ENCODE results near the gene SCD5.

Gene SCD5

DNA sequence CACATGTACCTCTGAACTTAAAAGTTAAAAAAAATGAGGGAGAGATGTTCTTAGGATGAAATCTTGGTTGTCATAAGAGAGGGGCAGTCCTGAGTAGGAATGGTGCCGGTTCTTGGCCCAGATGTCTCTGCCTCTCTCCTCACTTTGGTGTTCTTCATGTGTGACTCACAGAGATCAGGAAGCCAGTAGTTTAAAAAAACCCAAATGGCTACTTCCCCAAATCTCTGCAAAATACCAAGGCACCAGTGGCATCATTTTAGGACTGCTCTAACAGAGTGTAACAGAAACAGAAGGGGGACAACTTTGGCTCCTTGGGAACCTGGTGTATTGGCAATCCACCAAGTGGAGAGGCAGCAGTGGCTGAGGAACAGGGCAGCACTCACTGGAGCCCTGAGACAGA is 116.8 kb downstream of the SCD5 start:
- DNase-seq = no peak

DNA sequence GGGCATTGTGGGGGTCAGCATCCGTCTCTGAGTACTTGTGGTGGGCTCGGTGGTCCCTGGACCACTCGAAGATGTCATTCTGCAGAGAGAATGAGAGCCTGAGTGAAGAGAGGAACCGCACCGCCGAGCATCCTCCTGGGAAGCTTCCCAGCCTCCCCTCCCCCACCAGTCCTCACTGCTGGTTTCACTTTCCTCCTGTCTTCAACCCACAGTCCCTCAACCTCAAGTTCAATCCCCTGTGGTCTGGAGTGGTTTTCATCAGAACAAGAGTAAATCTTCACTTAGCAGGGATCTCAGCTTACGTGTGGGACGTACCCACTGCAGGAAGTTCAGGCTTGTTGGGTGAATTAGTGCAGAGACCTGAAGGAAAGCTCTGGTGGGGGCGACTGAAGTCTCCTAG is 117.8 kb downstream of the SCD5 start:
- DNase-seq = no peak

DNA sequence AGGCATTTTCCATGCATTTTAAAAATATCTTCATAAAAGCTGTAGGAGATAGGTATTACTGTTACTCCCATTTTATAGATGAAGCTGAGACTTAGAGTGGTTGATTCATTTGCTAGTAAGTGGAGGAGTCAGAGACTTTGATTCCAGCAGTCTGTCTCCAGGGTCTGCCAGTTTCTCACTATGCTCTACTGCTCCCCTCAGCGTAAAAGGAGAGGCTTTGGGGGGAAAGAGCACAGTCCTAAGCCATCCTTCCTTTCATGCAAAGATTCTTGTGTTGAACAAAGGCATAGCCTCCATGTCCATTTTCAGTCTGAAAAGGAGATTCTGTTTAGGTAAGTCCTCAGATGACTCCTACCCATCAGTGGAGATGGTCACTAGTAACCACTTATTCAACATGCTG is 119.1 kb downstream of the SCD5 start:
- DNase-seq = no peak

DNA sequence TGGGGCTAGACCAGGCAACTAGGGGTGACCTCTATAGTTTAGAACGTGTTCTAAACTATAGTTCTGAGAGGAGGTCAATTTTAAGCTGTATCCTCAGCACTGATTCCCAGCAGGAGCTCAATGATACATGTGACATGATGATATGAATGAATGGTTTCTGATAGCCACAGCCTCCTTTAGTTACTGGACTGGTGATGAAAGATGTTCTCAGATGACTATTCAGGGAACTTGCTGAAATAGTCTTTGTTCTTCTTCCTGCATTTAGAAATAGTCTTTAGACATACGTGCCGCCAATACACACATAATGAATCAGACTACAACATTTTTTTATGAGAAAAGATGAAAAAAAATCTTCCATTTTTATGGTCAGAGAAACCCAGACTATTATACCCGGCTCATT is 120.5 kb downstream of the SCD5 start:
- DNase-seq = no peak

DNA sequence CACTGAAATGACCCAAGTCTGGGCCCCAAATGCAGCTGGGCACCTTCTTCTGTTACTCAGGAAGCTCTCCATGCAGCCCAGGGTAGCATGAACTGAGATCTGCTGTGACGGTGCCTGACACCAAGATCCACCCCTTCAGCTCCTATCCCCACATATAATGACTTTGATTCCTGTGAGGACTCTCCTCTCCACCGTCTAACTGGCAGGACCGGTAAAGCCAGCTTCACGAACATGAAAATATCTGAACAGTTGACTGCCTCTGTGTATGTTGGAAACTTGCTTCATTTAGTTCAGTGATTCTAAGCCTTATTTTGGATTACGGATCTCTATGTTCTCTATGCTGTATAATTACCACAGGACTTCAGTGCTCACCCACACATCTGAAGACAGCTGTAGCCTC is 121.3 kb downstream of the SCD5 start:
- DNase-seq = no peak

DNA sequence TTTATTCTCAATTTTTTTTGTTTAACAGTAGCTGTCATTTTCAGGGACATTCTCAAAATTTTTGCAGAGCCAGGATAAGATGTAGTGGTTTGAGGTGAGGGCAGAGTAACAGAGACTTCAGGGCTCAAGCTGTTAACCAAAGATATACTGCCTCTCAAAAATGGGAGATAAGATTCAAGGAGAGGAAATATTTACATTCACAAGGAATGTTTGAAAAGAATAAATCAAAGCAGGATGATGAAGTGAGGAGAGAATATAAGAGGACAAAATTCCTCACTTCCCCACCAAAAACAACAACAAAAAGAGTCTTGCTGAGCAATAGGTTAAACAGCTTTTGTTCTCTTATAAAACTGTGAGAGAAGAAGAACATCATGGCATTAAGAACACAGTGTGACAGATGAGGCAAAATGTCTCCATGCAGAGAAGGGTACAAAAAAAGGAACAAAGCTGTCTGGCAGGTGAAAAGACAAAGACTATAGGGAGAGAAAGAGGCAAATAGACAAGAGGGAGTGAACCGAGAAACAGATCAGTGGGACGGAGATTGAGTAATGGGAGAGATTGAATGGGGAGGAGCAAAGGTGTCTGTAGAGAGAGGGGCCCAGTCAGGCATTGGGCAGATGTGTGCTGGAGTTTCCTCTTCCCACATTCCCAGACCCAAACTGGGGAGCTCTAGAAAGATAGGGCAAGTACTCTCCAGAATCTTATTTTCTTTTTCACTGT is 130.7 kb downstream of the SCD5 start:
- DNase-seq = no peak

DNA sequence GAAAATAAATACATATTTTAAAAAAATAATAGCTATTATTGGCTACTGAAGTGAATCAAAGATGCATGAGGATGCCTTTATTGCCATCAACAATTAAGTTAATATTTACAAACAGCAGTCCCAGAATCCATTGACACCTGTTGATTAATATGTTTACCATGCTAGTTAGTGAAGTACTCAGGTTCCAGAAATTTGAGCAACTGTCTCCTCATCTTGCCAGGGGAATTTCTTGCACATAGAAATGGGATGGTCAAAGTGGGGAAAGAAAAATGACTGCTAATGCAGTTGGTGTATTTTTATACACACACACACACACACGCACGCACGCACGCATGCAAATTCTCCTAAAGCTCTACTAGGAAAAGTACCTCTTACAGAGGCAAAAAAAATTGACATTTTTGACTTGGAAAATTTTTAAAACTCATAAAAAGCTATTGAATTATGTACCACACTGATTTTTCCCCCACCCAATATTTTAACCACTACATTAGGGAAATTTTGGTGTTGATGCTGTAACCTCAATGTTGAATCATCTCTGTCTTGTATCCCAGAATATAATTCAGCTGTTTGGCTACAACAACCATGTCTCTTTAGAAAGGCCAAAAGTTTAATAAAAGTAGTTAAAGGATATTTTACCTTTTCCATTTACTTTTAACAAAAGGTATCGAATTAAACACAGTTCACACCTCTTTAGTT is 131.5 kb downstream of the SCD5 start:
- DNase-seq = no peak

DNA sequence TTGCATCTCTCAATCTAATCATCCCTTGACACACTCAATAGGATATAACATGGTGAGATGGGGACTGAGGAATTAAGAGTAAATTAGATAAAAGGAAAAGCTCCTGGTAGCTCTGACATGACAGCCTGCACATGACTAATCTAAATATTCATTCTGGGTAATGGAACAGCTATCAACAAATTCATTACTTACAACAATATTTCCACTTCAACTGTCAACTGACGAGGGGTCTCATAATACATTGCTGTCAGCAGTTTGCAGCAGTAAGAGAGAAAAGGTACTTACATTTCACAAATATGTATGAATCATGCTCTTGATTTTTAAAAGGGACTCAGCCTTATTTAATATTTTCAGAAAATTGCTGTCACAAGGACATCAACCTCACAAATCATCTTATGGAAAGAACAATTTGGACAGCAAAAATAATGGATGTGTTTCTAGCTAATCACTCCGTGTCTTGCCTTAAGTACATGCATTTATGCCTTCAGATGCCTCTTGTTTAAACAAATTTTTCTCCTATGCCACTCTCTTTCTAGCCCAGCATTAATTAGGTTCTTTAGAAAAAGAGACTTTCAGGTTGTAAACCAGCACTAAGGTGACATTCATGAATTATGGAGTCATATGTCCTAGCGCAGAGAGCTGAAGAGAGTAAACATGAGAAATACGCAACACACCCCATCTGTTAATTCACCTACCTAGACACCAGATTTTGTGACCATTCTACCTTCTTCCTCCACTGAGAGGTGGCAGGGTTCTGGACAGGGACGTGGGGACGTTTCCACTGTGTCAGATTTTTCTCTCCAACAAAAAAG is 137.2 kb downstream of the SCD5 start:
- no peak for DNase-seq

DNA sequence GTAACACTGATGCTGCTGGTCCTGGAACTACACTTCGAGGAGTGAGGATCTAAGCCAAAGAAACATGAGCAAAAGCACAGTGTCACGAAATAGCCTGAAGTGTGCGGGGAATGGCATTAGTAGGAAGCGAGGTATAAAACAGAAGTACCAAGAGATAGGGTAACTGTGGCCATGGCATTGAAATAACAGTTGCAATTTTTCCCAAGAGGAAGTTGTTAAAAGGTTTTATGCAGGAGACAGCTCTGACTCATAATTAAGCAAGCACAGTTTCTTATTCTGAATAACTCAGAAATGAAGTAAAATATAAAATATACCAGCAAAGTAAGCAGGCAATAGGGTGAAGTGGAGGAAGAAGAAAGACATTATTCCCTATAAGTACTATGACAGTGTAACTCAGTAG is 146.5 kb downstream of the SCD5 start:
- DNase-seq = no peak

DNA sequence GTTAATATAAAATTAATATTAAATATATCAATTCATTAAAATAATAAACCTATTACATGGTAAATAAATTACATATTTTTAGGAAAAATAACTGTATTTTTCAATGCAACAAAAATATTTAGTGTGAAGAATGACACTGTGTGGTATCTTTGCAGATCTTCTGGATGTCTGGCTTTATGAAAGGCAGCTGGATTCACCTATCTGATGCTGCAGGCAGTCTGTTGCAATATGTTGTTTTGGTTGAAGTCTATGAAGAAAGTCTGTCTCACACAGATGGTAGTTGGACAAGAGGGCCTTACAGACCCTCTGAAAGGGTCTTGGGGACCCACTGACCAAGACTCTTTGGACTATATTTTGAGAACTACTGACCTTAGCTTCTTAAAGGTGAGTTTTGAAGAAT is 147.7 kb downstream of the SCD5 start:
- DNase-seq = no peak

DNA sequence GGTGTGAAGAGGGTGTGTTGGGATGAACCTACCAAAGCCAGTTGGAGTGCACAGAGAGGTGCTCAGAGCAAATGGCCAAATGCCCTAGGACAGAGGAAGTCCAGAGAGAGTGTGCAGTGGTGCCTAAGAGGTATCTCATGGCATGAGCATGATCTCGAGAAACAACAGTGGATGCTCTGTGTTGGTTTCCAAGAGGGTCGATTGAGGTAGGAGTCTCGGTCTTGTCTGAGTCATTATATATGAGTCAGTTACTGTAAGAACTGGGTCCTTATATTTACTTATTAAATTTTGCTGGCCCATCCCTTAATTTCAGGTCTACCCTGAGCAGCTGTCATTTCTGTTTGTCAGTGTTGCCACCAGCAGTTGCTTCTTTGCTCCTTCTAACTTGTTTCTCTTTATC is 150.2 kb downstream of the SCD5 start:
- no peak for DNase-seq

DNA sequence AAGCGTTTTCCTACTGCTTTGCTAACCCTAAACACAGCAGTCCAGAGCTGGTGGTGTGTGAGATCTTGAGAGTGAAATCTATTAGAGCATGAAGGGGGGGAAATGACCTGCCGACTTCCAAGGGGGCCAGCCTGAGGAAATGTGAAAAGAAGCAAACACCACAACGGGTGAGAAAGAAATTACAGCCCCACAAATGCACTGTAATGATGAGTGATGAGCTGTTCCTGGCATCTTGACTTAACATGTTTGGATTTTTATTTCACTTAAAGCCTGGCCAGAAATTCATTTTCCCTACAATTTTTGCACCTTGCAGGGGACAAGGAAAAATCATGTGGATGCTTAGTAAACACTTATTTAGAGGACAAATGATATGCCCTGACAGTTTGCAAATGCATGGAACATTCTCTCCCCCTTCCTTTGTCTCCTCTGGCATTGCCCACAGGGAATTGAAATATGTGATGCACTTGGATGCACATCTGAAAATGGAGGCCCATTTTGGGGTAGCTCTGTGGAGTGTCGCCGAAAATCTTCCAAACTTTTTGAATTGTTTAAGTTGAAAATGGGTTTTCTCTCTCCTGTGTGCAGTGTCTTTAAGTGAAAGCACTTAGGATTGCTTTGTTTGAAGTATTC is 152.5 kb downstream of the SCD5 start:
- DNase-seq = no peak

DNA sequence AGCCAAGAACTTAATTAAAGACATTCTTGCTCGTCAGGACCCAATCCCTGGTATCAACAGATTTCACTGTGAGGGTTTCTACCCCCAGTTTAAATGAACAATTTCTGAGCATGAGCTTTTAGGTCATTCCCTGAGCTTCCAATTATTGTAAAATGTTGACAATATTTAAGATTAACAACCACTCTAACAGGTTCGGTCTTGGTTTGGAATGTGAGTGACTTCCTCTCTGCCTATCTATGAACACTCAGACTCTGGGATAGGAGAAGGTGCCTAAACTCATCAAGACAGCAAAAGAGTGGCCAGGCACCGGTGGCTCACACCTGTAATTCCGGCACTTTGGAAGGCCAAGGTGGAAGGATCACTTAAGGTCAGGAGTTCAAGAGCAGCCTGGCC is 153.9 kb downstream of the SCD5 start:
- DNase-seq = no peak

DNA sequence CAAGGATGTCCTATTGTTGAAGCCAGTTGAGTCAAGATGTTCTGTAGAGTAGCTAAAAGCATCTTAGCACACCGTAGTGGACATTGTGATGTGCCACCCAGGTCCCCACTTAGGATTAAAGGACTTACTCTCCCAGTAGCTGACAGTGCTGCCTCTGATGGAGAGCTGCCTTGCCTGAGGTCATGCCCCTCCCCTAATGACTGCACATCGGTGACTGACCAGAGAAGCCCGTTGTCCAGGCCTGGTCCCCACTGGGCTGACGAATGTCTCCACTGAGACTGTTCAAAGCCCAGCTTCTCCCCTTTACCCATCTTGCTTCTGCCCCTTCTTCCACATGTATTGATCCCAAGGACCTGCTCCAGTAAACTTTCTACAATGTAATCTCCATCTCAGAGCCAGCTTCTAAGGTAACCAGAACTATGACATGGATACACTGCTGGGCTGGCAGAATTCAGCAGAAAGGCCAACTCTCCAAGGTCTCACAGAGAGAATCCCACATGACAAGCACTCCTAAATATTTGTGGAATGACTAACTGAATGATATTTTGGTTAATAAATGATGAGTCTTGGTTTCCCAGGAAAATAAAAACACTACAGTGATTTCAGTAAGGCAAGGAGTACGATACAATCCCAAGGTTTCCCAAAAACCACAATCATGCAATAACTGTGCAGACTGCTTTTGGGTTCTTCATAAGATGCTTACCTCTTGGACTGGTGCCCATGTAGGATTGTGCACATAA is 154.4 kb downstream of the SCD5 start:
- DNase-seq = no peak

DNA sequence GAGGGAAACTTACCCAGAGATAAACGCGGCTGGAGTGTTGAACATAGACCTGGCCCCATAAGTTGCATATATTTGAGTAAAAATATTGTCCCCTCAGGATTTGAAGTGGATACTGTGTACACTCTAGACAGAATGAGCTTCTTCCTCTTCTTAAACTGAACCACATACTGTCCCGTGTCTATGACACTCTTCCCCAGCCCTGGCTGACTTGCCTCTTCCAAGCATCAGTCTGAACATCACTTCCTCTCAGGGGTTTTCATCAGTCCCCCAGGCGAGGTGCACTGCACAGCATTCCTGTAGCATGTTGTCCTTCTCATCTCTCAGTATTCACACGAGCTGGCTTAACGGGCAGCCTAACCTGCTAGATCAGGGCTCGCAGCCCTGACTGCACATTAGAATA is 156.3 kb downstream of the SCD5 start:
- DNase-seq = no peak

DNA sequence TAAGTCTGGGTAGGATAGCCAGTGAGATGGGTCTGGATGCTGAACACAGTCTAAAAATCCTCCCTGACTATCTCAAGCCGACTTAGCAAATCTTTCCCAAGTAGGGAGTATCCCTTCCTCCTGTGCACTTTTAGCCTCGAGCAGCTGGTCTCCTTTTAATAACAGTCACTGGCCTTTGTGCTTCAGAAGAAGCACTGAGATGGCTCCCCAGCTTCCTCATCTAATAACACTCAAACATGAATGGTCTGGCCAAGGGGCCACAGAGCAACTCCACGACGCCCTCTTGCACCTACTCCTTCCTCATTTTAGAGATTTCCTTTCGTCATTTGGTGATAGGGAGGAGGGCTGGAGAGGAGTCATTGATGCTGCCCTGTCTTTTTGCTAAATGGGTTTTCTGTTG is 158.1 kb downstream of the SCD5 start:
- DNase-seq = no peak

DNA sequence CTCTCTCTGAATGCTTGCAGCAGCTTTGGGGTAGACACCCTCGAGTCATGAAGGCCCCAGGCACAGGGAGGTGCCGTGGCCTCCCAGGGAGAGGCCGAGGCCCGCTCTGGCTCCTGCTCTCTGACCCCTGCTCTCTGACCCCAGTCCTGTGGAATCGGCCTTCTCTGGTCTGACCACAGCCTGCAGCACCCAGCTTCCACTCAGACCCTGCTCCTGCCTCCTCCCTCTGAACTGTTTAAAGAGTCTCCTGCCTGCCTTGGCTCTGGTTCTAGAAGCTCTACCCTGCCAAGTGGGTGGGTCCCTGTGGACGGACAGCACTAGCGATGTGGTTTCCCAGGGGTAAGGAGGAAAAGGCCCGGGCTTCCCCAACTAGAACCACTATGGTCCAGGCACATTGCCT is 158.6 kb downstream of the SCD5 start:
- no peak for DNase-seq

DNA sequence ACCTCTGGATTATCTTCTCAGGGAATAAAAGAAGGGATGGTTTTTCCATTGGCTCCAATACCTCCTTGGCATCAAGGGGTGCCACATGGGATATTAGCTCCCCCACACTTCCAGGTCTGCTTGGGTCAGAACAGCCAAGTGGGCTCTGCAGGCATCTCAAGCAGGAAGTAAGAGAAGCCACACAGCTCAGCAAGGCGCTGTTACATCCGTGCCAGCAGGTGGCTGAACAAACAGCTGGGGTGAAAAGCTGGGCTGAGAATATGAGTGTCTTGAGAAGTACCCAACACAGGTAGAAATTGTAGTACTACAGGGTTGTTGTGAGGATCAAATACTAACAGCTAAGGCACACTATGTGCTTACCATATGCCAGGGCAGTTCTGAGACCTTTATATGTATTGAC is 160.1 kb downstream of the SCD5 start:
- DNase-seq = no peak

DNA sequence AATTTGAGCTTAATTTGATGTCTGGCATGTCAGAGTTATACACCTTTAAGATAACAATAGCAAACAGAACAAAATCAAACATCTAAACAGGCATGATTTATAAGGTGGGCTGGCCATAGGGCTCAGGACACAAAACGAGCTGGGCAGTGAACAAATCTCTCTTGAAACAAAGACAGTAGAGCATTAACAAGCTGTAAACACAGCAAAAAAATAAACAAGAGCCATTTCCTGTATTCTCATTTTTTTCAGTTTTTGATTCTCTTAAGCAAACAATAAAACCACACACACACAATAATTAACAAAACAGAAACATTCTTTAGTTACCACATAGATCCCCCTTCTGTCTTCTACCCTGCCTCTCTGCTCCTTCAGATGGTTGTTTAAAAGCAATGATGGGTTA is 168.5 kb downstream of the SCD5 start:
- no peak for DNase-seq

DNA sequence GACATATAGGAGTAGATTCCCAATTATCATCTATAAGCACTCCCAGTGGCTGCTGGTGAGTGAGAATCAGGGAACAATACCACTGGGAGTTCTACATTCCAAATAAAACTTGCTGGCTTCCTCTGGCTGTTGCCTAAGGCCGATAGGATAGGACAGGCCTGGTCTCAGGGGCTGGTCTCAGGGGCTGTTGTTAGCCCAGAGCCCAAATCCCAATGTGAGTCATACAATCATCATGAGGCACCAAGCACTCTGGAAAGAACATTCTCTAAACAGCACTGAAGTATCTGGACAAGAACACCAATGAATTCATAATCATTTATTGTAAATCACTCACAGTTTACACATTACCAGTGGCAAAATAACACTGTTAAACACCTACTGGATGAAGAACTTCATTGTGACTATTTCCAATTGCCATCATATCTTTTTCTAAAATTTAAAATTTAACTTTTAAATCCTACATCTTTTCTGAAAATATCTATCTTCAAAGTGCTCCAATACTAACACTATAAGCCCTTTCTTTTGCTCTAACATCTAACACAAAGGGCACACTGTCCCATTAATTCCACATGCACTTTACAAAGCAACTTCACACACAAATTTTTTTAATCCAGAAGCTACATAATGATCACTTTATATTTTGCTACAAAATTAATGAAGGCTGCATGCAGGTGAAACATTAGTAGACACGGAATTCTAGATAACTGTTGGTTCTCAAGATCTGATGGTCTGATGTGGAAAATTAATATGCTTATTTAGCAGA is 169.2 kb downstream of the SCD5 start:
- DNase-seq = no peak

DNA sequence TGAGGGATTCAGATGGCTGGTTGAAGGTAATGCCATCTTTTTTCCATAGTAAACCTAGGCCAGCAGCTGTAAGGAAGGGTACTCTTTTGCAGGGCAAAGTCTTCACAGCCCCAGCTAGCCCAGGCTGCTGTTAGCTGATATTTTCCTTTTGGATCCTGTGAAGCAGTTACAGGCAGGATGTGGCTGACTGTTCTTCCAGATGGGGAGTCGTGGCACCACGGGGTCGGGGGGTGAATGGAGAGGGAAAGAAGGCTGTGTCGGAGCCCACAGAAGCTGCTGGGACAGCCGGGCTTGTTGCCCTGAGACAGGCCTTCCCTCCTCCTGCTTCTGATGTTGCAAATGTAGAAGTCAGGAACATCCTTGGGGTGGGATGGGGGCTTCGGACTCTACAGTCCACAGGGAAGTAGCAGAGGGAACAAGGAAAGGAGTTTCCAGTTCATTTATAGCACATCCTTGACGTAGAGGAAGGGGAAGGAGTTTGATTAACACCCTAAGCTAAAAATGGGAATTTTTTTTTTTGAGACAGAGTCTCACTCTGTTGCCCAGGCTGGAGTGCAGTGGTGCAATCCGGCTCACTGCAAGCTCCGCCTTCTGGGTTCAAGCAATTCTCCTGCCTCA is 172.2 kb downstream of the SCD5 start:
- DNase-seq = no peak

DNA sequence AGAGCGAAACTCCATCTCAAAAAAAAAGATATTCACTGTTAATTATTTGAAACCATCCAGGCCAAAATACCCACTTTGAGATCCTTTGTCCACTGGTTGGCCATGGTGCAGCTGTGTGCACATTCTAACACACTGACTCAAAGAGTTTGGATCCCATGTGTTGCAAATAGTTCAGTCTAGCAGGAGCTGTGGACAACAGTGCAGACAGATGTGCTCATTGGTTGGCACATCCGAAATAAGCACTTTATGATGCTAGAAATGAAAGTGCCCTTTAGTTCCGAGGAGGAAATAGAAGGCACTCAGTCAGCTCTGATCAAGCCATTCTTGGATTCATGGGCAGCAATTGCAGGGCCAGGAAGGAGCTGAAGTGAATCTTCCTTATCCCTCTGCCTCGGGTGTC is 173.8 kb downstream of the SCD5 start:
- DNase-seq = no peak
